Glutamatergic neuron (in vitro differentiated cells): ENCODE data around the gene BRF1. TPM values are rescaled to one million over a fixed set of nuclear protein-coding genes. Genes with fewer than 3 reads are reported as not detected.
"Not testable (repeated sequence)": the region's sequence is repeated elsewhere in the genome, so short reads cannot be mapped to it uniquely, and the experiment has no call there.

ENCODE experiments used
- DNase-seq: peaks from one replicate; pipeline ENCODE4 v3.0.0; 2022
- H3K27ac Mint-ChIP-seq: one replicate; pipeline ENCODE4 v1.8.0; 2020; ENCODE audit warnings: mild to moderate bottlenecking, mixed read lengths, inconsistent platforms; ENCODE audit not compliant: unreplicated experiment
- H3K27me3 Mint-ChIP-seq: one replicate; pipeline ENCODE4 v1.8.0; 2020; ENCODE audit warnings: mild to moderate bottlenecking, moderate library complexity, mixed read lengths, inconsistent platforms; ENCODE audit not compliant: unreplicated experiment
- H3K36me3 Mint-ChIP-seq: one replicate; pipeline ENCODE4 v1.8.0; 2020; ENCODE audit warnings: mild to moderate bottlenecking, mixed read lengths, inconsistent platforms; ENCODE audit not compliant: unreplicated experiment
- H3K4me1 Mint-ChIP-seq: one replicate; pipeline ENCODE4 v1.8.0; 2020; ENCODE audit warnings: mild to moderate bottlenecking, low read depth, mixed read lengths, inconsistent platforms; ENCODE audit not compliant: unreplicated experiment
- H3K4me3 Mint-ChIP-seq: one replicate; pipeline ENCODE4 v1.8.0; 2020; ENCODE audit warnings: mild to moderate bottlenecking, mixed read lengths, inconsistent platforms; ENCODE audit not compliant: unreplicated experiment
- H3K9me3 Mint-ChIP-seq: one replicate; pipeline ENCODE4 v1.8.0; 2020; ENCODE audit warnings: mild to moderate bottlenecking, moderate library complexity, mixed read lengths, inconsistent platforms; ENCODE audit not compliant: unreplicated experiment
- CTCF ChIP-seq: fragments of 200-600 bp; sonication (generic); IDR thresholded peaks from one replicate; pipeline ENCODE4 v1.5.0; 2021; ENCODE audit not compliant: partially characterized antibody, unreplicated experiment
- total RNA-seq: library from RNA; stranded (reverse); fragmentation: NEBNext Ultra II Directional; extraction: Animal tissue kit (Norgen Biotek cat#: 25700); gene quantifications from one replicate; pipeline ENCODE4 v1.2.1, GENCODE V29; 2021; ENCODE audit not compliant: unreplicated experiment

The BRF1 gene
- total RNA-seq, 1 donor from 2014 or later, result 54.6 TPM

GRCh38 chr14:105294142-105294597, 6.6 kb downstream of the BRF1 start:
- Mint-ChIP-seq H3K4me3 (peak overlapping the region; percentile 64), H3K27ac (peak overlapping the region; percentile 65)

GRCh38 chr14:105292826-105293711, 7.7 kb downstream of the BRF1 start:
- H3K4me1 Mint-ChIP-seq, result peaks cover 11% of the 10 kb centered on the region
- no peak for DNase-seq
- peaks cover 1% of the 10 kb centered on the region for H3K36me3 Mint-ChIP-seq
- no peak overlapping the region for H3K27ac Mint-ChIP-seq
- peaks cover 5% of the 10 kb centered on the region for H3K27me3 Mint-ChIP-seq
- TF ChIP-seq CTCF, result no peak
- H3K9me3 Mint-ChIP-seq, result peaks cover 11% of the 10 kb centered on the region
- no peak overlapping the region for H3K4me3 Mint-ChIP-seq

More at GRCh38 chr14:105294142-105294597, 6.6 kb downstream of the BRF1 start:
- H3K27me3 Mint-ChIP-seq, result peaks cover 5% of the 10 kb centered on the region
- peaks cover 11% of the 10 kb centered on the region for H3K4me1 Mint-ChIP-seq
- H3K36me3 Mint-ChIP-seq, result peaks cover 3% of the 10 kb centered on the region
- peaks cover 13% of the 10 kb centered on the region for H3K9me3 Mint-ChIP-seq
- DNase-seq, result no peak
- no peak for TF ChIP-seq CTCF

- no peak for TF ChIP-seq CTCF
- H3K4me3 Mint-ChIP-seq, result no peak overlapping the region
- peaks cover 7% of the 10 kb centered on the region for H3K9me3 Mint-ChIP-seq
- H3K27ac Mint-ChIP-seq, result peak overlapping the region; percentile 43
- no peak for DNase-seq
- no peaks in the 10 kb centered on the region for H3K36me3 Mint-ChIP-seq
- peaks cover 11% of the 10 kb centered on the region for H3K4me1 Mint-ChIP-seq
- peaks cover 5% of the 10 kb centered on the region for H3K27me3 Mint-ChIP-seq
These were observed 10.0 kb downstream of the BRF1 start for GRCh38 chr14:105290621-105291346.

GRCh38 chr14:105288936-105289335, 11.9 kb downstream of the BRF1 start:
- H3K9me3 Mint-ChIP-seq, H3K27me3 Mint-ChIP-seq, H3K4me1 Mint-ChIP-seq, H3K27ac Mint-ChIP-seq, DNase-seq, H3K4me3 Mint-ChIP-seq, H3K36me3 Mint-ChIP-seq: not testable (repeated sequence)

- Mint-ChIP-seq H3K36me3 (peaks cover 4% of the 10 kb centered on the region), H3K4me3 (no peak overlapping the region), H3K27ac (no peak overlapping the region), H3K27me3 (peaks cover 4% of the 10 kb centered on the region), H3K9me3 (peaks cover 4% of the 10 kb centered on the region), H3K4me1 (peaks cover 7% of the 10 kb centered on the region)
- DNase-seq, result no peak
- TF ChIP-seq CTCF, result no peak
These were observed 13.3 kb downstream of the BRF1 start for GRCh38 chr14:105287249-105288102.
